Ovary (tissue), 9 donors: Measurements from ENCODE around the gene TMEM219. TPM values are rescaled to one million over a fixed set of nuclear protein-coding genes. Genes with fewer than 3 reads are reported as not detected.

Experiments
- DNase-seq, 5 donors: peaks; one replicate each; pipeline ENCODE4 v3.0.0-alpha.2; 2019 to 2020
- H3K27ac ChIP-seq, 2 donors: fragments of 200-600 bp; one replicate each; pipeline versions ENCODE4 v1.5.1 to v1.8.0; 2019 to 2022
- H3K27me3 ChIP-seq: fragments of 200-600 bp; one replicate; pipeline ENCODE4 v1.8.0; 2022
- H3K36me3 ChIP-seq: fragments of 200-600 bp; sonication (generic); one replicate; pipeline ENCODE4 v1.5.1; 2019
- H3K4me1 ChIP-seq: one replicate; pipeline ENCODE4 v1.8.1; 2013; ENCODE audit warnings: mild to moderate bottlenecking, moderate library complexity; ENCODE audit not compliant: insufficient read depth
- H3K4me3 ChIP-seq: fragments of 200-600 bp; sonication (generic); one replicate; pipeline ENCODE4 v1.5.1; 2017
- H3K9me3 ChIP-seq, 2 donors: fragments of 200-600 bp in 1 of 2; sonication (generic) in 1 of 2; one replicate each; pipeline versions ENCODE4 v1.5.1 to v1.8.1; 2013 to 2019; ENCODE audit warnings: mild to moderate bottlenecking in 1 of 2, moderate library complexity in 1 of 2
- EP300 ChIP-seq: sonication (generic); formaldehyde crosslinking; IDR thresholded peaks from one replicate; pipeline ENCODE4 v1.6.1; 2017; ENCODE audit warnings: antibody characterized with exemption
- POLR2A ChIP-seq: fragments of 450-650 bp; IDR thresholded peaks from one replicate; pipeline ENCODE4 v1.6.1; 2017; ENCODE audit warnings: antibody characterized with exemption, mild to moderate bottlenecking, moderate library complexity
- WGBS, 3 donors: extraction: QIAGEN DNeasy Blood & Tissue Kit in 1 of 3; methylation state at CpG; one replicate each; pipeline versions ENCODE4 v1.1.5 to v1.1.7; 2013 to 2017; 5-methylcytosine and 5-hydroxymethylcytosine counted together
- intact Hi-C, 4 donors: fragments of 100-400 bp; cut with DNase I; formaldehyde crosslinking; loops; one replicate each; pipeline versions ENCODE4 v1.11.0 to v1.15.1; 2022 to 2023
- polyA plus RNA-seq, 2 donors: library from polyadenylated mRNA; stranded (reverse); fragments of 200-250 nt in 1 of 2; fragments of 350-450 nt in 1 of 2; fragmentation: Illumina TruSeq in 1 of 2; extraction: RNeasy Lipid Tissue Mini Kit (QIAGEN cat#74804) in 1 of 2; gene quantifications; one replicate each; pipeline ENCODE4 v1.2.3, GENCODE V29; 2013 to 2014
- total RNA-seq, 7 donors: library from RNA; depleted of rRNA in 2 of 7; stranded (reverse); fragments of >200 nt in 2 of 7; fragmentation: NEBNext Ultra II Directional in 3 of 7; extraction: Animal tissue kit (Norgen Biotek cat#: 25700) in 3 of 7; gene quantifications; one replicate each; pipeline versions ENCODE4 v1.1.0 to v1.2.4, GENCODE V29; 2016 to 2023
- TF ChIP-seq, protein P1 (sequence below), 3 donors: fragments of 450-650 bp in 2 of 3; fragments of 200-600 bp in 1 of 3; IDR thresholded peaks; one replicate each; pipeline versions ENCODE4 v1.5.1 to v1.8.0; 2016 to 2022; ENCODE audit warnings: antibody characterized with exemption in 3 of 3, mild to moderate bottlenecking in 1 of 3
- donor health status: DM: no; HTN: no; CAD: no; lungs with moderate emphysema.
- donor health status: DM: no; HTN: no; CAD: no.
- donor health status: Bipolar disorder and iron deficiency.
- donor health status: DM: yes; HTN: yes; CAD: no.
- donor health status: DM: no; HTN: no; CAD: no.
- donor health status: DM: yes; HTN: yes; CAD: no.

Gene TMEM219
- total and polyA plus RNA-seq, 9 donors, result 81.3 to 143 (median 87.4) TPM

DNA sequence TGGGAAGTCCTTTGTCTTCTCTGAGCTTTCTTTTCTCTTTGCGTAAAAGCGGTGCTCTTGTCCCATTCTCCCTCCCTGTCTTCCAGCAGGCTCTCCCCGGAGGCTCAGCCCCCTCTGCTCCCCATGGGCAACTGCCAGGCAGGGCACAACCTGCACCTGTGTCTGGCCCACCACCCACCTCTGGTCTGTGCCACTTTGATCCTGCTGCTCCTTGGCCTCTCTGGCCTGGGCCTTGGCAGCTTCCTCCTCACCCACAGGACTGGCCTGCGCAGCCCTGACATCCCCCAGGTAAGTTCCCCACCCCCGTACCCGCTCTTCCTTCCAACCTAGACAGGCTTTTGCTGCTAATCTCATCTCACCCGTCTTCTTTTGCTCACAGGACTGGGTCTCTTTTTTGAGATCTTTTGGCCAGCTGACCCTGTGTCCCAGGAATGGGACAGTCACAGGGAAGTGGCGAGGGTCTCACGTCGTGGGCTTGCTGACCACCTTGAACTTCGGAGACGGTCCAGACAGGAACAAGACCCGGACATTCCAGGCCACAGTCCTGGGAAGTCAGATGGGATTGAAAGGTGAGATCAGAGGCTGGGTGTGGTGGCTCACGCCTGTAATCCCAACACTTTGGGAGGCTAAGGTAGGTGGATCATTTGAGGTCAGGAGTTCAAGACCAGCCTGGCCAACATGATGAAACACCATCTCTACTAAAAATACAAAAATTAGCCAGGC lies 1.3 kb downstream of the TMEM219 start:
- Histone ChIP-seq H3K36me3 (no peaks in the 10 kb centered on the region), H3K9me3 (no peaks in the 10 kb centered on the region), H3K4me3 (peak overlapping the region; percentile 68), H3K27me3 (no peaks in the 10 kb centered on the region), H3K27ac (peak overlapping the region in 1 of 2 donors; percentile 84), H3K4me1 (peaks cover 4% of the 10 kb centered on the region)
- intact Hi-C loops, result no loop called here
- DNase-seq, result peak in 2 of 5 donors; percentile 36 to 49
- TF ChIP-seq EP300 (no peak), POLR2A (no peak)
- TF ChIP-seq, protein P1, sequence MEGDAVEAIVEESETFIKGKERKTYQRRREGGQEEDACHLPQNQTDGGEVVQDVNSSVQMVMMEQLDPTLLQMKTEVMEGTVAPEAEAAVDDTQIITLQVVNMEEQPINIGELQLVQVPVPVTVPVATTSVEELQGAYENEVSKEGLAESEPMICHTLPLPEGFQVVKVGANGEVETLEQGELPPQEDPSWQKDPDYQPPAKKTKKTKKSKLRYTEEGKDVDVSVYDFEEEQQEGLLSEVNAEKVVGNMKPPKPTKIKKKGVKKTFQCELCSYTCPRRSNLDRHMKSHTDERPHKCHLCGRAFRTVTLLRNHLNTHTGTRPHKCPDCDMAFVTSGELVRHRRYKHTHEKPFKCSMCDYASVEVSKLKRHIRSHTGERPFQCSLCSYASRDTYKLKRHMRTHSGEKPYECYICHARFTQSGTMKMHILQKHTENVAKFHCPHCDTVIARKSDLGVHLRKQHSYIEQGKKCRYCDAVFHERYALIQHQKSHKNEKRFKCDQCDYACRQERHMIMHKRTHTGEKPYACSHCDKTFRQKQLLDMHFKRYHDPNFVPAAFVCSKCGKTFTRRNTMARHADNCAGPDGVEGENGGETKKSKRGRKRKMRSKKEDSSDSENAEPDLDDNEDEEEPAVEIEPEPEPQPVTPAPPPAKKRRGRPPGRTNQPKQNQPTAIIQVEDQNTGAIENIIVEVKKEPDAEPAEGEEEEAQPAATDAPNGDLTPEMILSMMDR (IDR thresholded peaks at IDR 0.05), result no peak
- WGBS, 3 donors, result 72 to 84% (median 80%) methylated on average over 14 of the region's 14 CpGs

DNA sequence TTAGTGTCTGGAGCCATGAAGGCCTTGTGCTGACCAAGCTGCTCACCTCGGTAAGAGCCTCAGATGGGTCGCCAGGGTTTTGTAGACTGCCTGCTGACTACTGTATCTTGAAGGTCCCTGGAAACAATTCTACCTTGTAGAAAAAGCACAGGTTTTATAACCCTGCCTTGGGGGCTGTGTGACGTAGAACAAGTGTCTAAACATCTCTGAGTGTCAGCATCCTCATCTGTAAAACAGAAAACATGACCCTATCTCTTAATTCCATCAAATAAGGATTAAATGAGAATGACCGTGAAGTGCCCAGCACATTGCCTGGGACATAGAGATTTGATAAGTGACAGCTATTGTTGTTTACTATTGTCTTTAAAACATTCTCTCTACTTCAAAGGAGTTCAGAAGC lies 6.3 kb downstream of the TMEM219 start:
- Histone ChIP-seq H3K4me3 (no peak overlapping the region), H3K9me3 (no peaks in the 10 kb centered on the region), H3K4me1 (peaks cover 1% of the 10 kb centered on the region), H3K27ac (no peak overlapping the region), H3K36me3 (no peaks in the 10 kb centered on the region), H3K27me3 (no peaks in the 10 kb centered on the region)
- no peak for DNase-seq
- 87 to 91% (median 90%) methylated on average over 4 of the region's 4 CpGs for WGBS, 3 donors
- intact Hi-C loops, result loop anchor here in 1 of 4 donors (5.0 kb wide), 1 partner anchor 44 kb away; the partner anchor contains the start of gene DOC2A
- no peak for TF ChIP-seq POLR2A
- TF ChIP-seq, protein P1 (IDR thresholded peaks at IDR 0.05), result no peak

DNA sequence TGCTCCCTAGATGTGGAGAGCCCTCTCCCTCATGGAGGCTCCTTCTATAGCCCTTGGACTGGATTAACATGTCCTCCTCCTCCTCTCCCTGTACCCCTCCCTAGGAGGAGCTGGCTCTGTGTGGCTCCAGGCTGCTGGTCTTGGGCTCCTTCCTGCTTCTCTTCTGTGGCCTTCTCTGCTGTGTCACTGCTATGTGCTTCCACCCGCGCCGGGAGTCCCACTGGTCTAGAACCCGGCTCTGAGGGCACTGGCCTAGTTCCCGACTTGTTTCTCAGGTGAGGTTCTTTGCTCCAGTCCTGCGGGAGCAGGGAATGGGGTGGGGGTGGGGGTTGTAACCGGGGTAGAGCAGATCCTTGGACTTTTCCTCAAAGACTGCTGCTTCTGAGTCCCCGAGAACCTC lies 9.4 kb downstream of the TMEM219 start:
- TF ChIP-seq EP300 (no peak), POLR2A (no peak)
- TF ChIP-seq, protein P1 (IDR thresholded peaks at IDR 0.05), result no peak
- Histone ChIP-seq H3K9me3 (no peaks in the 10 kb centered on the region), H3K4me3 (no peak overlapping the region), H3K27ac (no peak overlapping the region), H3K36me3 (no peaks in the 10 kb centered on the region), H3K4me1 (peaks cover 8% of the 10 kb centered on the region), H3K27me3 (no peaks in the 10 kb centered on the region)
- intact Hi-C loops, result no loop called here
- peak in 1 of 5 donors; percentile 29 for DNase-seq
- WGBS, 3 donors, result 84 to 90% (median 90%) methylated on average over 8 of the region's 8 CpGs

DNA sequence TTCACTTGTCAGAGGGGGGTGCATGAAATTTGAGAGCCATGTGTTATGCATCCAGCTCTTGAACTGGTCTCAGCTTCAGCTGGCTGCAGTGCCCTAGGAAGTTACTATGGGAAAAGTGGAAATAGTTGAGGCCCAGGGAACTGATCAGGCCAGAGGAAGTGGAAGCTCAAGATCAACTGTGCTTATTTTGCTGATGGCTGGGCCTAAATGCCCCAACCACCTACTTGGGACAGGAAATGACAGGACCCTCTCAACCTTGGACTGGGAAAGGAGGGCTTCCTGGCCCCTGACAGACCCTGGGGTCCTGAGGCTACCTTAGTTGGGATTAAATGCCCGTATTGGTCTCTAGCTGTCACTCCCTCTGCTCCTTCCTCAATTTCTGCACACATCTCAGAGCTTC lies 10.6 kb downstream of the TMEM219 start:
- WGBS, 3 donors, result 92 to 100% (median 100%) methylated on average over 1 of the region's 1 CpG
- Histone ChIP-seq H3K4me3 (no peak overlapping the region), H3K9me3 (no peaks in the 10 kb centered on the region), H3K27ac (no peak overlapping the region), H3K4me1 (peaks cover 13% of the 10 kb centered on the region), H3K36me3 (no peaks in the 10 kb centered on the region), H3K27me3 (no peaks in the 10 kb centered on the region)
- intact Hi-C loops, result no loop called here
- TF ChIP-seq, protein P1 (IDR thresholded peaks at IDR 0.05), result no peak
- no peak for DNase-seq
